K562 (cell line): ENCODE measurements around the gene DENND1A. TPM values are rescaled to one million over a fixed set of nuclear protein-coding genes. Genes with fewer than 3 reads are reported as not detected.

Experiments
- AFF1 ChIP-seq, 2 experiments: fragments of 450-650 bp; IDR thresholded peaks; 2 replicates each; pipeline ENCODE4 v1.6.1; 2018; ENCODE audit warnings: mild to moderate bottlenecking in 2 of 2, low read depth in 1 of 2; ENCODE audit not compliant: partially characterized antibody in 2 of 2
- ARNT ChIP-seq, 2 experiments: fragments of 450-650 bp; IDR thresholded peaks; 2 replicates each; pipeline ENCODE4 v1.6.1; 2016; ENCODE audit warnings: mild to moderate bottlenecking in 1 of 2
- ATF1 ChIP-seq, 2 experiments: fragments of 450-650 bp in 1 of 2; IDR thresholded peaks; 2 replicates each; pipeline ENCODE4 v1.6.1; 2016; ENCODE audit warnings: missing compliant biosample characterization in 1 of 2, missing genetic modification characterization in 1 of 2
- CBFB ChIP-seq: sonication (generic); formaldehyde crosslinking; IDR thresholded peaks from 2 replicates; pipeline ENCODE4 v1.4.0; 2020; ENCODE audit warnings: mild to moderate bottlenecking, missing genetic modification reagents
- CTBP1 ChIP-seq: fragments of 450-650 bp; IDR thresholded peaks from 2 replicates; pipeline ENCODE4 v1.6.1; 2016; ENCODE audit warnings: borderline replicate concordance
- HDAC1 ChIP-seq, 2 experiments: fragments of 450-650 bp; IDR thresholded peaks; 2 replicates each; pipeline ENCODE4 v1.6.1; 2016 to 2017; ENCODE audit warnings: inconsistent platforms in 1 of 2, mild to moderate bottlenecking in 1 of 2, moderate library complexity in 1 of 2
- KDM1A ChIP-seq, 2 experiments: fragments of 450-650 bp; IDR thresholded peaks; 2 replicates each; pipeline ENCODE4 v1.6.1; 2016; ENCODE audit warnings: mild to moderate bottlenecking in 2 of 2
- KDM5B ChIP-seq: fragments of 200-600 bp; sonication (generic); IDR thresholded peaks from 2 replicates; pipeline ENCODE4 v1.6.1; 2012; ENCODE audit warnings: low read depth, mild to moderate bottlenecking, moderate library complexity, low read length, control low read depth, inconsistent platforms; ENCODE audit not compliant: insufficient replicate concordance
- KLF10 ChIP-seq: fragments of 250-450 bp; sonication (Bioruptor Pico); IDR thresholded peaks from 2 replicates; pipeline ENCODE4 v1.6.1; 2021; ENCODE audit warnings: matching md5 sums
- MEIS2 ChIP-seq: fragments of 450-650 bp; IDR thresholded peaks from 2 replicates; pipeline ENCODE4 v1.6.1; 2014; ENCODE audit warnings: mild to moderate bottlenecking; ENCODE audit not compliant: partially characterized antibody
- NFIC ChIP-seq: fragments of 450-650 bp; IDR thresholded peaks from 2 replicates; pipeline ENCODE4 v1.6.1; 2017; ENCODE audit warnings: mild to moderate bottlenecking, inconsistent platforms
- SMAD1 ChIP-seq: fragments of 150-350 bp; IDR thresholded peaks from 2 replicates; pipeline ENCODE4 v1.6.1; 2014; ENCODE audit warnings: low read length, low read depth; ENCODE audit not compliant: partially characterized antibody
- SMARCA4 ChIP-seq: fragments of 450-650 bp; IDR thresholded peaks from 2 replicates; pipeline ENCODE4 v1.6.1; 2016
- SREBF1 ChIP-seq: fragments of 150-350 bp; IDR thresholded peaks from 2 replicates; pipeline ENCODE4 v1.6.1; 2014; ENCODE audit warnings: antibody characterized with exemption, low read depth, low read length, borderline replicate concordance
- TBP ChIP-seq: optimal IDR thresholded peaks from 2 replicates; pipeline ENCODE3; 2011; ENCODE audit warnings: low read depth, low read length, improper control_type of control experiment
- TCF7L2 ChIP-seq: fragments of 150-350 bp; IDR thresholded peaks from 2 replicates; pipeline ENCODE4 v1.6.1; 2016; ENCODE audit warnings: low read depth, mild to moderate bottlenecking, low read length, moderate library complexity
- ZNF124 ChIP-seq: sonication (generic); formaldehyde crosslinking; IDR thresholded peaks from 2 replicates; pipeline ENCODE4 v1.8.1; 2022; ENCODE audit warnings: missing genetic modification reagents
- ZNF263 ChIP-seq: sonication (generic); formaldehyde crosslinking; IDR thresholded peaks from 2 replicates; pipeline ENCODE4 v1.8.0; 2022; ENCODE audit warnings: mild to moderate bottlenecking, missing genetic modification reagents, borderline replicate concordance
- ZNF449 ChIP-seq: fragments of 250-450 bp; sonication (Bioruptor Pico); IDR thresholded peaks from 2 replicates; pipeline ENCODE4 v1.8.0; 2022; ENCODE audit warnings: moderate library complexity, mild to moderate bottlenecking, inconsistent platforms
- polyA plus RNA-seq, 8 experiments: library from polyadenylated mRNA; depleted of rRNA in 4 of 8; stranded (reverse) in 5 of 8; unstranded in 3 of 8; fragments of >200 nt; fragmentation: Nextera tagmentation in 2 of 8; fragmentation: Illumina TruSeq in 1 of 8; extraction: Ambion mirVana in 2 of 8; extraction: Trizol in 1 of 8; gene quantifications; 2 replicates each; pipeline versions ENCODE4 v1.2.1 to v1.2.3, GENCODE V29; 2011 to 2014; ENCODE audit warnings: inconsistent platforms in 1 of 8, missing spikeins in 1 of 8
- total RNA-seq, 7 experiments: library from RNA; depleted of rRNA in 6 of 7; stranded (reverse); fragments of >200 nt in 6 of 7; fragmentation: Illumina TruSeq in 2 of 7; extraction: Trizol in 2 of 7; gene quantifications; 2 replicates each; pipeline versions ENCODE4 v1.2.1 to v1.2.3, GENCODE V29; 2011 to 2021; ENCODE audit warnings: low replicate concordance in 1 of 7

DENND1A gene
- total and polyA plus RNA-seq, 9 of the 15 experiments (the other 6 are each of a cell fraction or from before 2014, with no cell fraction given): 7.6 to 29.5 (median 15.7) TPM

DNA sequence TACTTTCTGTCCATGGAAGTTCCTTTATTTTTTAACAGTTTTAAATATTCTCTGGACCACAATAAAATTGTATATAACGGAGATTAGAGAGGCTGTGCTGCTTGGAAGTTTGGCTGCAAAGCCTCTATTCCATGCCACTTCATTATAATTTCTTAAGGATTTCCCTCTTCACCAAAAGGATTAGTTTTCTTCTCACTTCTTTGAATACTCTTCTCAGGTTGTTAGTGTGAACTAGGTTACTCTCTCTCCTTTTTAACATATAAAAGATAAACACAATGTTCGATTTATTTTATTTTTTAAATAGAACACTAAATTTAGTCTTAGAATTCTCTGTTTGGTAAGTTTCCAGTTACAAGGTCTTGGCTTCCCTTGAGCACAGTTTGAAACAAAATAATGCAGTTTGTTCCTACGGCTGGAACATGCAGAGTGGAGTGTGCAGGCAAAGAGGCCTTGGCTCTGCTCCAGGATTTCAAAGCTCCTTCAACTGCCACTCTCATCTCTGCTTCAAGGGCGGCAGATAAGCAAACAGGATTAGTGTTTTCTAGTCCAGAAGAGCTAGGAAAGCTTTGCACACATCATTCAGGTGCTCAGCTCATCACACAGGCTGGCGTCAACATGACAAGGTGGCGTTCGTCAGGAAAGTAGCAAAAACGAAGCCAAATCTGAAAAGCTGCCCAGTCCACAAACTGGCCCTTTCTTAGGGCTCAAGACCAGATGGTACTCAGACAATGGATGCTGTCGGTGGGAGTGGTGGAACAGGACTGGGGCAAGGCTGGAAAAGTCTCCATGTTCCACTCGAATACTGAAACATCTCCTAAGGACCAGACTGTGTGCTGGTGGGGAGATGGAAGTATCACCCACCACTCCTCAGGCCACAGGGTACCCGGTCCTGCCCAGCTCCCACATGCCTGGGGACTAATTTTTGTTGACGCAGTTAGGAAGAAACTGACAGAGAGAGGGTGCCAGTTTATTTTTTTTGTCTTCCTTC is 287.3 kb downstream of the DENND1A start (continued):
- peak in 1 of 2 experiments; percentile 47; a peak in 1 of 4 replicates for TF ChIP-seq HDAC1 (IDR thresholded peaks at IDR 0.05)
- TF ChIP-seq KLF10 (CRISPR knock-in tag): no peak
- peak; percentile 96 for TF ChIP-seq NFIC
- no peak for TF ChIP-seq ZNF124
- TF ChIP-seq ZNF449 (CRISPR knock-in tag): no peak
- peak; percentile 42 for TF ChIP-seq MEIS2
- no peak for TF ChIP-seq ZNF263 (CRISPR knock-in tag)
- TF ChIP-seq SMARCA4: peak; percentile 28; the same call in 1 of the 2 replicates
- TF ChIP-seq ATF1 (CRISPR knock-in tag; IDR thresholded peaks at IDR 0.05): no peak
- 0 out of 2 replicates have a peak, but pooled peaks have one; percentile 16 for TF ChIP-seq ATF1 (tag; IDR thresholded peaks at IDR 0.05)
- peak; percentile 39; the same call in 1 of the 2 replicates for TF ChIP-seq TCF7L2
- peak; percentile 81; the same call in 1 of the 2 replicates for TF ChIP-seq CTBP1
- TF ChIP-seq AFF1 (IDR thresholded peaks at IDR 0.05; ENCODE audit: low read depth in 1 of 2, partially characterized antibody in 2 of 2): peak in 1 of 2 experiments; percentile 21
- peak in 1 of 2 experiments; percentile 36; a peak in 1 of 4 replicates for TF ChIP-seq ARNT (IDR thresholded peaks at IDR 0.05)
- TF ChIP-seq CBFB: no peak
- TF ChIP-seq SREBF1: no peak
- no peak for TF ChIP-seq TBP
- peak in 1 of 2 experiments; percentile 27; a peak in 1 of 4 replicates for TF ChIP-seq KDM1A (IDR thresholded peaks at IDR 0.05)
- peak; percentile 49 for TF ChIP-seq SMAD1
- TF ChIP-seq KDM5B: no peak
